ENCODE results near the gene RHEB. TPM values are rescaled to one million over a fixed set of nuclear protein-coding genes. Genes with fewer than 3 reads are reported as not detected.

The RHEB gene
- total and polyA plus RNA-seq, 2 of the 13 experiments (the other 11 are each of a cell fraction or from before 2014, with no cell fraction given) = 55.0 to 77.6 TPM

DNA sequence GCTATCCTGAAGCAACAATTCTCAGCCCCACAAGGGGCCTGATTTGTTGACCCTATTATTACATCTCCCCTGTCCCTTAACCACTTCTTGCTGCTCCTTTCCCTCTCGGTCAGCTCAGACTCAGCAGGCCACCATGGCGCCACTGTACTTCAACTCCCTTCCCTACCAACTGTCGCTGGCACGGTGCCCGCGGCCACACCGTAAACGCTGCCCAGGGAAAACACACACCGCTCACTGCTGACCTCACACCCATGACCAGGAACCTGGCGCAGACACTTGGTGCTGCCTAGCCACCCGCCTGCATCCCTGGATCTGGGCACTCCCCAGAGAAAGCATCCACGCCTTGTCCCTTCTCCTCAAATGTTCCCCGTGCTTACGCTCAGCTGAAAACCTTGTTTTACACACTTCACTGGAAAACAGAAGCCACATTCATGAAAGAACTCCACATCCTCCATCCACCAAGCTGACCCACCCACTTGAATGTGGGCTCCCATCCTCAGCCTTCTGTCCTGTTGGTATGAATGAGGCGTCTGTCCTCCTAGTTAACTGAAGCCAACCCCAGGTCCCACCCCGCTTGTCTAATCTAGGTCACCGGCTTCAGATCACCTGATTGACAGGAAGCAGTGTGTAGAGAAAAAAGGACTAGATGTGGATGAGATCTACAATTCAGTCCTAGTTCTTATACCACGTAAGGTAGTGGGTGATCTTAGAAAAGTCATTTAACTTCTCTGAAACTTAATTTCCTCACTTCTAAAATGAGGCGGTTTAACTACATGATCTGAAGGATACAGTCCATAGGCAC lies 51.3 kb downstream of the RHEB start:
- WGBS (ENCODE audit: low lambda C conversion rate) = 95% methylated on average over 19 of the region's 19 CpGs
- POLR2A ChIA-PET = no interaction called here
- no TSS peak for BruUV-seq (replicated peaks)
- FAIRE-seq (no peak), ATAC-seq (no peak), DNase-seq (ENCODE audit: low spot score) (no peak)
- Histone ChIP-seq H3K4me1 (ENCODE audit: insufficient read depth, low read length) (no peaks in the 10 kb centered on the region), H3K4me2 (ENCODE audit: low read depth, low read length) (no peak overlapping the region), H3K9ac (ENCODE audit: insufficient read depth, low read depth, low read length) (no peak overlapping the region), H3K27me3 (ENCODE audit: control insufficient read depth in 1 of 2, insufficient read depth in 2 of 2, low read length in 2 of 2) (no peaks in the 10 kb centered on the region), H3K27ac (ENCODE audit: extremely low read length, insufficient read depth, low read length) (no peak overlapping the region), H3K79me2 (ENCODE audit: insufficient read depth, low read length) (no peaks in the 10 kb centered on the region), H3K4me3 (replicated peaks in 1 of 3; ENCODE audit: insufficient read depth in 1 of 3, low read depth in 2 of 3, low read length in 3 of 3) (no peak overlapping the region), H2AFZ (ENCODE audit: low read length) (no peak overlapping the region), H3K9me3 (ENCODE audit: low read length) (peaks cover 3% of the 10 kb centered on the region; the same call in 1 of the 2 replicates), H4K20me1 (ENCODE audit: insufficient read depth, low read length) (peaks cover 3% of the 10 kb centered on the region; the same call in 1 of the 2 replicates), H3K36me3 (replicated peaks in 1 of 2; ENCODE audit: control insufficient read depth in 1 of 2, insufficient read depth in 2 of 2, low read length in 2 of 2) (peaks cover 18 to 67% of the 10 kb centered on the region in 2 experiments)
- intact Hi-C loops (cut with micrococcal nuclease; ENCODE audit: unreplicated experiment) = no loop called here
- CTCF ChIA-PET (ENCODE audit: low intra/inter-chr PET ratio, low total read pairs) = no interaction called here
- TF ChIP-seq AGO2 (optimal IDR thresholded peaks at IDR 0.05; ENCODE audit: low read depth, low read length) (peak; percentile 32), ZNF746 (CRISPR knock-in tag; IDR thresholded peaks at IDR 0.05) (no peak)
- in situ Hi-C loops (cut with HindIII; ENCODE audit: extremely low pct_ligation_motif_present, low pct_unique_long_range_greater_than_20kb) = no loop called here

DNA sequence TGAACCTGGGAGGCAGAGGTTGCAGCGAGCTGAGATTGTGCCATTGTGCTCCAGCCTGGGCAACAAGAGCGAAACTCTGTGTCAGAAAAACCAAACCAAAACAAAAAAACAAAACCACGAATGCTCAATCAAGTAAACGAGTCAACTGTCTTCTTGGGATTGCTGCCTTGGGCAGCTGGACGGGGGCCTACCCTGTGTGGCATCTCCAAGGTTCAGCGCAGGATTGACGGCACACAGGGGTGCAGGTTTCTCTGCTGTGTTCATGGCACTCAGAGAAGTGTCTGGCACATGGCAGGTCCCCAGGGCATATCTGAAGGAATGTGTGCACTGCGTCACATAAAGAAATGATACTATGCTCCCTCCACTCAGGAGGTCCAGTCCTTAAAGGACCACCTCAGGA lies 54.5 kb downstream of the RHEB start:
- ChIA-PET CTCF (ENCODE audit: low intra/inter-chr PET ratio, low total read pairs) (no interaction called here), POLR2A (no interaction called here)
- peaks cover 0 to 3% of the 10 kb centered on the region in 2 experiments; a peak in 1 of 5 replicates for H3K27me3 ChIP-seq (ENCODE audit: control insufficient read depth in 1 of 2, insufficient read depth in 2 of 2, low read length in 2 of 2)
- H3K79me2 ChIP-seq (ENCODE audit: insufficient read depth, low read length) = no peaks in the 10 kb centered on the region
- TF ChIP-seq MBNL3 (CRISPR knock-in tag; conservative IDR thresholded peaks at IDR 0.05) (no peak), GATA4 (IDR thresholded peaks at IDR 0.05; ENCODE audit: borderline replicate concordance, low read depth) (no peak), ERF (CRISPR knock-in tag; IDR thresholded peaks at IDR 0.05) (no peak), CENPX (CRISPR knock-in tag; IDR thresholded peaks at IDR 0.05) (no peak), CBX5 (CRISPR knock-in tag; IDR thresholded peaks at IDR 0.05; ENCODE audit: borderline replicate concordance) (no peak), SETDB1 (CRISPR knock-in tag; IDR thresholded peaks at IDR 0.05; ENCODE audit: borderline replicate concordance) (no peak), ETV5 (CRISPR knock-in tag; IDR thresholded peaks at IDR 0.05; ENCODE audit: borderline replicate concordance) (no peak), PPARG (CRISPR knock-in tag; conservative IDR thresholded peaks at IDR 0.05) (no peak)
- TF ChIP-seq, protein P1, sequence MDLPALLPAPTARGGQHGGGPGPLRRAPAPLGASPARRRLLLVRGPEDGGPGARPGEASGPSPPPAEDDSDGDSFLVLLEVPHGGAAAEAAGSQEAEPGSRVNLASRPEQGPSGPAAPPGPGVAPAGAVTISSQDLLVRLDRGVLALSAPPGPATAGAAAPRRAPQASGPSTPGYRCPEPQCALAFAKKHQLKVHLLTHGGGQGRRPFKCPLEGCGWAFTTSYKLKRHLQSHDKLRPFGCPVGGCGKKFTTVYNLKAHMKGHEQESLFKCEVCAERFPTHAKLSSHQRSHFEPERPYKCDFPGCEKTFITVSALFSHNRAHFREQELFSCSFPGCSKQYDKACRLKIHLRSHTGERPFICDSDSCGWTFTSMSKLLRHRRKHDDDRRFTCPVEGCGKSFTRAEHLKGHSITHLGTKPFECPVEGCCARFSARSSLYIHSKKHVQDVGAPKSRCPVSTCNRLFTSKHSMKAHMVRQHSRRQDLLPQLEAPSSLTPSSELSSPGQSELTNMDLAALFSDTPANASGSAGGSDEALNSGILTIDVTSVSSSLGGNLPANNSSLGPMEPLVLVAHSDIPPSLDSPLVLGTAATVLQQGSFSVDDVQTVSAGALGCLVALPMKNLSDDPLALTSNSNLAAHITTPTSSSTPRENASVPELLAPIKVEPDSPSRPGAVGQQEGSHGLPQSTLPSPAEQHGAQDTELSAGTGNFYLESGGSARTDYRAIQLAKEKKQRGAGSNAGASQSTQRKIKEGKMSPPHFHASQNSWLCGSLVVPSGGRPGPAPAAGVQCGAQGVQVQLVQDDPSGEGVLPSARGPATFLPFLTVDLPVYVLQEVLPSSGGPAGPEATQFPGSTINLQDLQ (CRISPR knock-in tag; IDR thresholded peaks at IDR 0.05) = no peak
- no TSS peak for BruUV-seq (replicated peaks)
- in situ Hi-C loops (cut with HindIII; ENCODE audit: extremely low pct_ligation_motif_present, low pct_unique_long_range_greater_than_20kb) (no loop called here), intact Hi-C loops (cut with micrococcal nuclease; ENCODE audit: unreplicated experiment) (no loop called here)
- peaks cover 13 to 42% of the 10 kb centered on the region in 2 experiments for H3K36me3 ChIP-seq (replicated peaks in 1 of 2; ENCODE audit: control insufficient read depth in 1 of 2, insufficient read depth in 2 of 2, low read length in 2 of 2)
- WGBS (ENCODE audit: low lambda C conversion rate) = 98% methylated on average over 8 of the region's 8 CpGs
- no peak for DNase-seq (ENCODE audit: low spot score)
- no peak for FAIRE-seq
- H3K4me1 ChIP-seq (ENCODE audit: insufficient read depth, low read length) = peaks cover 7% of the 10 kb centered on the region
- H2AFZ ChIP-seq (ENCODE audit: low read length) = no peak overlapping the region
- H3K27ac ChIP-seq (ENCODE audit: extremely low read length, insufficient read depth, low read length) = no peak overlapping the region
- no peak overlapping the region for H3K4me2 ChIP-seq (ENCODE audit: low read depth, low read length)
- H3K4me3 ChIP-seq (replicated peaks in 1 of 3; ENCODE audit: insufficient read depth in 1 of 3, low read depth in 2 of 3, low read length in 3 of 3) = no peak overlapping the region
- peaks cover 3% of the 10 kb centered on the region; the same call in 1 of the 2 replicates for H4K20me1 ChIP-seq (ENCODE audit: insufficient read depth, low read length)
- H3K9me3 ChIP-seq (ENCODE audit: low read length) = peaks cover 16% of the 10 kb centered on the region
- ATAC-seq = no peak
- H3K9ac ChIP-seq (ENCODE audit: insufficient read depth, low read depth, low read length) = no peak overlapping the region

Data from HepG2 (cell line).